Thyroid gland (tissue), 4 donors: ENCODE results near the gene MSH3. TPM values are rescaled to one million over a fixed set of nuclear protein-coding genes. Genes with fewer than 3 reads are reported as not detected.

Experiments used
- DNase-seq, 2 donors: peaks; one replicate each; pipeline ENCODE4 v3.0.0-alpha.2; 2019
- H3K27ac ChIP-seq, 3 donors: fragments of 200-600 bp; sonication (generic); 1 replicate in 2 of 3; 2 replicates in 1 of 3; pipeline ENCODE4 v1.5.1; 2016 to 2019; ENCODE audit warnings: mild to moderate bottlenecking in 1 of 3, moderate library complexity in 1 of 3
- H3K27me3 ChIP-seq: fragments of 200-600 bp; sonication (generic); one replicate; pipeline ENCODE4 v1.5.1; 2019
- H3K36me3 ChIP-seq, 2 donors: fragments of 200-600 bp; sonication (generic); one replicate each; pipeline ENCODE4 v1.5.1; 2016 to 2019
- H3K4me1 ChIP-seq, 2 donors: fragments of 200-600 bp; sonication (generic); one replicate each; pipeline ENCODE4 v1.5.1; 2017 to 2019
- H3K4me3 ChIP-seq, 3 donors: fragments of 200-600 bp; sonication (generic); replicated peaks in 1 of 3; 1 replicate in 2 of 3; 2 replicates in 1 of 3; pipeline ENCODE4 v1.5.1; 2016; ENCODE audit warnings: mild to moderate bottlenecking in 1 of 3
- H3K9me3 ChIP-seq: fragments of 200-600 bp; sonication (generic); one replicate; pipeline ENCODE4 v1.5.1; 2017
- CTCF ChIP-seq, 6 experiments: fragments of 200-600 bp in 3 of 6; fragments of 450-650 bp in 3 of 6; sonication (generic) in 3 of 6; IDR thresholded peaks; one replicate each; pipeline ENCODE4 v1.5.1; 2016 to 2019; ENCODE audit warnings: antibody characterized with exemption in 6 of 6, mild to moderate bottlenecking in 2 of 6, inconsistent platforms in 1 of 6, moderate library complexity in 1 of 6
- POLR2A ChIP-seq, 2 donors: fragments of 450-650 bp; IDR thresholded peaks; one replicate each; pipeline ENCODE4 v1.6.1; 2017; ENCODE audit warnings: antibody characterized with exemption in 2 of 2, mild to moderate bottlenecking in 2 of 2, moderate library complexity in 1 of 2
- WGBS, 2 donors: methylation state at CpG; one replicate each; pipeline ENCODE4 v1.1.5; 2017; 5-methylcytosine and 5-hydroxymethylcytosine counted together
- intact Hi-C: fragments of 100-400 bp; cut with DNase I; formaldehyde crosslinking; loops from one replicate; pipeline ENCODE4 v1.15.1; 2023
- total RNA-seq, 4 donors: library from RNA; depleted of rRNA; stranded (reverse); fragments of >200 nt; gene quantifications; one replicate each; pipeline ENCODE4 v1.2.3, GENCODE V29; 2016

MSH3 gene
- total RNA-seq, 4 donors from 2014 or later = 25.9 to 45.0 (median 26.1) TPM

GRCh38 chr5:80623999-80624398 is 30.5 kb upstream of the MSH3 start:
- 75 to 81% methylated on average over 4 of the region's 4 CpGs for WGBS, 2 donors

GRCh38 chr5:80625230-80625629 is 29.2 kb upstream of the MSH3 start:
- intact Hi-C loops = no loop called here

More at GRCh38 chr5:80623999-80624398, 30.5 kb upstream of the MSH3 start:
- H3K9me3 ChIP-seq = no peaks in the 10 kb centered on the region
- H3K4me3 ChIP-seq = no peak overlapping the region
- no peaks in the 10 kb centered on the region for H3K36me3 ChIP-seq
- no peak for DNase-seq
- H3K27ac ChIP-seq = no peak overlapping the region
- no peaks in the 10 kb centered on the region for H3K4me1 ChIP-seq
- intact Hi-C loops = no loop called here
- TF ChIP-seq POLR2A (IDR thresholded peaks at IDR 0.05) (no peak), CTCF (IDR thresholded peaks at IDR 0.05) (no peak)
- no peaks in the 10 kb centered on the region for H3K27me3 ChIP-seq

GRCh38 chr5:80629281-80629680 is 25.2 kb upstream of the MSH3 start:
- no peak overlapping the region for H3K4me3 ChIP-seq
- no peak for TF ChIP-seq POLR2A (IDR thresholded peaks at IDR 0.05)
- TF ChIP-seq CTCF (IDR thresholded peaks at IDR 0.05) = no peak
- no peaks in the 10 kb centered on the region for H3K27me3 ChIP-seq
- intact Hi-C loops = no loop called here
- H3K4me1 ChIP-seq = no peaks in the 10 kb centered on the region
- no peak for DNase-seq
- H3K9me3 ChIP-seq = no peaks in the 10 kb centered on the region
- H3K27ac ChIP-seq = no peak overlapping the region
- peaks cover 0 to 8% of the 10 kb centered on the region in 2 donors for H3K36me3 ChIP-seq

More at GRCh38 chr5:80625230-80625629, 29.2 kb upstream of the MSH3 start:
- TF ChIP-seq CTCF (IDR thresholded peaks at IDR 0.05) (no peak), POLR2A (IDR thresholded peaks at IDR 0.05) (no peak)
- Histone ChIP-seq H3K27me3 (no peaks in the 10 kb centered on the region), H3K9me3 (no peaks in the 10 kb centered on the region), H3K4me1 (no peaks in the 10 kb centered on the region), H3K4me3 (no peak overlapping the region), H3K36me3 (peaks cover 0 to 5% of the 10 kb centered on the region in 2 donors), H3K27ac (no peak overlapping the region)
- 93 to 96% methylated on average over 5 of the region's 5 CpGs for WGBS, 2 donors
- DNase-seq = no peak

GRCh38 chr5:80631278-80632259 is 22.9 kb upstream of the MSH3 start:
- TF ChIP-seq POLR2A (IDR thresholded peaks at IDR 0.05) (no peak), CTCF (IDR thresholded peaks at IDR 0.05) (no peak)
- no peaks in the 10 kb centered on the region for H3K27me3 ChIP-seq
- 91 to 93% methylated on average over 11 of the region's 11 CpGs for WGBS, 2 donors
- H3K4me3 ChIP-seq = no peak overlapping the region
- intact Hi-C loops = no loop called here
- H3K27ac ChIP-seq = no peak overlapping the region
- no peak for DNase-seq
- peaks cover 0 to 8% of the 10 kb centered on the region in 2 donors for H3K36me3 ChIP-seq
- H3K9me3 ChIP-seq = no peaks in the 10 kb centered on the region
- H3K4me1 ChIP-seq = no peaks in the 10 kb centered on the region

GRCh38 chr5:80632700-80633099 is 21.8 kb upstream of the MSH3 start:
- Histone ChIP-seq H3K27ac (no peak overlapping the region), H3K27me3 (no peaks in the 10 kb centered on the region), H3K36me3 (peaks cover 0 to 8% of the 10 kb centered on the region in 2 donors), H3K4me3 (no peak overlapping the region), H3K4me1 (no peaks in the 10 kb centered on the region), H3K9me3 (no peaks in the 10 kb centered on the region)
- DNase-seq = no peak
- intact Hi-C loops = no loop called here
- 83 to 90% methylated on average over 2 of the region's 2 CpGs for WGBS, 2 donors
- TF ChIP-seq CTCF (IDR thresholded peaks at IDR 0.05) (no peak), POLR2A (IDR thresholded peaks at IDR 0.05) (no peak)
